Fibroblast of mammary gland (primary cell): ENCODE data around the gene BHLHE23.
A peak's percentile ranks its signal among the peaks of the same experiment; 100 is the strongest.

Experiments
- DNase-seq: peaks from one replicate; pipeline ENCODE4 v3.0.0-alpha.2; 2010; ENCODE audit warnings: low read depth
- H3K4me3 ChIP-seq: 2 replicates; pipeline ENCODE4 v1.5.1; 2011; ENCODE audit warnings: low read depth, mild to moderate bottlenecking, low read length, moderate library complexity; ENCODE audit not compliant: control insufficient read depth
- TF ChIP-seq, protein P1 (sequence below): conservative IDR thresholded peaks from 2 replicates; pipeline ENCODE4 v1.5.1; 2011; ENCODE audit warnings: low read depth, low read length, inconsistent platforms; ENCODE audit not compliant: control insufficient read depth, insufficient read depth

BHLHE23 gene

GRCh38 chr20:63013207-63013606 is 6.4 kb upstream of the BHLHE23 start:
- TF ChIP-seq, protein P1, sequence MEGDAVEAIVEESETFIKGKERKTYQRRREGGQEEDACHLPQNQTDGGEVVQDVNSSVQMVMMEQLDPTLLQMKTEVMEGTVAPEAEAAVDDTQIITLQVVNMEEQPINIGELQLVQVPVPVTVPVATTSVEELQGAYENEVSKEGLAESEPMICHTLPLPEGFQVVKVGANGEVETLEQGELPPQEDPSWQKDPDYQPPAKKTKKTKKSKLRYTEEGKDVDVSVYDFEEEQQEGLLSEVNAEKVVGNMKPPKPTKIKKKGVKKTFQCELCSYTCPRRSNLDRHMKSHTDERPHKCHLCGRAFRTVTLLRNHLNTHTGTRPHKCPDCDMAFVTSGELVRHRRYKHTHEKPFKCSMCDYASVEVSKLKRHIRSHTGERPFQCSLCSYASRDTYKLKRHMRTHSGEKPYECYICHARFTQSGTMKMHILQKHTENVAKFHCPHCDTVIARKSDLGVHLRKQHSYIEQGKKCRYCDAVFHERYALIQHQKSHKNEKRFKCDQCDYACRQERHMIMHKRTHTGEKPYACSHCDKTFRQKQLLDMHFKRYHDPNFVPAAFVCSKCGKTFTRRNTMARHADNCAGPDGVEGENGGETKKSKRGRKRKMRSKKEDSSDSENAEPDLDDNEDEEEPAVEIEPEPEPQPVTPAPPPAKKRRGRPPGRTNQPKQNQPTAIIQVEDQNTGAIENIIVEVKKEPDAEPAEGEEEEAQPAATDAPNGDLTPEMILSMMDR = no peak
- no peak overlapping the region for H3K4me3 ChIP-seq
- no peak for DNase-seq

GRCh38 chr20:63011798-63012197 is 5.0 kb upstream of the BHLHE23 start:
- TF ChIP-seq, protein P1 = no peak
- DNase-seq = no peak
- no peak overlapping the region for H3K4me3 ChIP-seq

DNA sequence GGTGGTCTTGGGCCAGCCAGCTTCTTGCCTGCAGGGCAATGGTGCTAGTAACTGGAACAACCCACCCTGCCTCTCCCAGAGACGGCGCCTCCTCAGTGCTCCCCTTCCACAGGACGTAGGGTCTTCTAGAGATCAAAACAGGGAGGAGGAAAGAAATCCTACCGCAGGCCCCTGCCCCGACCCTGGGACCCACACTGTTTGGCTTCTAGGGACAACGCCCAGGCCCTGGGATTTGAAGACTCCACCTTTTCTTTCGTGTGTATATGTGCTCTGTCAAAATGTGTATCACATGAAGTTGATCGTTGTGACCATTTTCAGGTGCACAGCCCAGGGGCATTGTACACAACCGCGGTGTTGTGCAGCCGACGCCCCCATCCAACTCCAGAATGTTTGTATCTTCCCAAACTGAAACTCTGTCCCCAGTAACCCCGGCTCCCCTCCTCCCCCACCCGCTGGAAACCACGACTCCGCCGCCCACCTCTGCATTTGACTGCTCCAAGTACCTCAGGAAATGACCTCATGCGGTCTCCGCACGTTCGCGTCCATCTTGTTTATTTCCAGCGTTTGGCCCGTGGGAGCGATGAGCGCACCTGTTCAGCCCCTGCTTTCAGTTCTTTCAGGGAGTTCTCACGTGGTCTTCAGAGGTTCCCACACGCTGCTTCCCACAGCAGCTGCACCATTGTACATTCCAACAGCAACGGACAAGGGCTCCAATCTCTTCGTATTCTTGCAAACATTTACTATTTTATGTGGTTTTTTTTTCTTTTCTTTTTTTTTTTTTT is 3.4 kb upstream of the BHLHE23 start:
- DNase-seq = peak; percentile 16
- TF ChIP-seq, protein P1 = no peak
- no peak overlapping the region for H3K4me3 ChIP-seq

DNA sequence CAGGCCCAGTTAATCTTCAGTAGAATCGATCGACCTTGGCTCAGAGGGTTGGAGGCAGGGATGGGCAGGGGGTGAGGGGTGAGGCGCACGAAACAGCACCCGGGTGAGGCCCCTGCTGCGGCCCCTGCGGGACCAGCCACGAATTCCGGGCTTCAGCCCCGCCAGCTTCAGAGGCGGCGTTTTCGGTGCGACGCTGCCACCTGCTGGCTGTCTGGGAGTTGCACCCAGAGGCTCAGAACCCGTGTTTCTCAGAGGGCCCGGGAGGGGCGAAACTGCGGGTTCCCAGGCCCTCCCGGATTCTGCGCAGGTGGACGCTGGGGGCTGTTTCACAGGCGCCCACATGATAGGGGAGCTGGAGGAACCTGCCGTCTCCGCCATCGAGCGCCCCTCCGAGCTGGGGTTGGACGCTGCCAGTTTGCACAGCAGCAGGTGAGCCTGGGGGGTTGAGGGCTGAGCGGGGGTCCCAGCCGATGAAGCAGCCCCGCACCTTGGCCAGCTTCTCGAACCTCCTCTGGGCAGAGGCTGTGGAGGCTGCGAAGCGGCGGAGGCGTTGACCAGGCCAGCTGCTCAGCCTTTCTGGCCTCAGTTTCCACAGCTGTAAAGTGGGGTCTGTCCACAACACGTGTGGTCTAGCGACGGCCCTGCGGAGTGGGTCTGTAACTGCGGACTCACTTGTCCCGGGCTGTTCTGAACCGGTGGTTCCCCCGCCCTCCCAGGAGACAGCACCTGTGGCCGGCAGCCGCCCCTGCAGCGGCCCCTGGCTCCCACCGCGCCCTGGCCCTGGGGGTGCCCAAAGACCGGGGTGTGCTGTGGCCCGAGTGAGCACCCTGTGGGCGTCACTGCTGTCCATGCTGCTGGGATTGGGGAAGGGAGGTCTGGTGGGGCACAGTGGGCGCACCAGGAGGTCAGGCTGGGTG is 2.5 kb upstream of the BHLHE23 start:
- H3K4me3 ChIP-seq = no peak overlapping the region
- TF ChIP-seq, protein P1 = peak; percentile 84
- peak; percentile 45 for DNase-seq

- DNase-seq = no peak
- TF ChIP-seq, protein P1 = no peak
- H3K4me3 ChIP-seq = no peak overlapping the region
Observed at GRCh38 chr20:63008541-63009044, 1.8 kb upstream of the BHLHE23 start.

- TF ChIP-seq, protein P1 = no peak
- DNase-seq = no peak
- no peak overlapping the region for H3K4me3 ChIP-seq
Observed at GRCh38 chr20:63007646-63008488, 1.1 kb upstream of the BHLHE23 start.
